Loucy (cell line): ENCODE data around the gene DPM1.
A peak's percentile ranks its signal among the peaks of the same experiment; 100 is the strongest.

Experiments
- H2AFZ ChIP-seq: fragments of 200-600 bp; sonication (generic); 2 replicates; pipeline ENCODE4 v1.6.0; 2016; ENCODE audit warnings: antibody characterized with exemption, mild to moderate bottlenecking, low read length, moderate library complexity
- H3F3A ChIP-seq: fragments of 200-600 bp; 2 replicates; pipeline ENCODE4 v1.6.0; 2016; ENCODE audit warnings: antibody characterized with exemption, low read depth, mild to moderate bottlenecking
- H3K27me3 ChIP-seq: fragments of 200-600 bp; sonication (generic); 2 replicates; pipeline ENCODE4 v1.6.1; 2014; ENCODE audit warnings: low read length, mild to moderate bottlenecking; ENCODE audit not compliant: insufficient read depth, poor library complexity, severe bottlenecking
- H3K36me3 ChIP-seq: fragments of 200-600 bp; sonication (generic); 2 replicates; pipeline ENCODE4 v1.6.1; 2016; ENCODE audit warnings: low read length; ENCODE audit not compliant: insufficient read depth
- H3K4me1 ChIP-seq: fragments of 200-600 bp; sonication (generic); 2 replicates; pipeline ENCODE4 v1.5.1; 2014; ENCODE audit warnings: low read length, mild to moderate bottlenecking; ENCODE audit not compliant: insufficient read depth, poor library complexity, severe bottlenecking
- H3K4me2 ChIP-seq: fragments of 200-600 bp; sonication (generic); 2 replicates; pipeline ENCODE4 v1.6.0; 2014; ENCODE audit warnings: antibody characterized with exemption, low read length, low read depth, mild to moderate bottlenecking; ENCODE audit not compliant: poor library complexity, severe bottlenecking
- H3K4me3 ChIP-seq: fragments of 200-600 bp; sonication (generic); 2 replicates; pipeline ENCODE4 v1.5.1; 2014; ENCODE audit warnings: low read length, mild to moderate bottlenecking, mixed read lengths; ENCODE audit not compliant: poor library complexity, severe bottlenecking
- H3K79me2 ChIP-seq: fragments of 200-600 bp; sonication (generic); 2 replicates; pipeline ENCODE4 v1.6.1; 2014; ENCODE audit warnings: low read length; ENCODE audit not compliant: insufficient read depth
- H3K9ac ChIP-seq: fragments of 200-600 bp; sonication (generic); 2 replicates; pipeline ENCODE4 v1.6.0; 2014; ENCODE audit warnings: mild to moderate bottlenecking, low read depth, low read length, moderate library complexity; ENCODE audit not compliant: poor library complexity, severe bottlenecking
- H3K9me2 ChIP-seq: fragments of 200-600 bp; sonication (generic); replicated peaks from 2 replicates; pipeline ENCODE4 v1.6.1; 2016; ENCODE audit warnings: low read depth, low read length, mixed read lengths
- H3K9me3 ChIP-seq: fragments of 200-600 bp; sonication (generic); 2 replicates; pipeline ENCODE4 v1.6.1; 2014; ENCODE audit warnings: mild to moderate bottlenecking, antibody characterized with exemption, low read length, low read depth; ENCODE audit not compliant: insufficient read depth
- H4K20me1 ChIP-seq: fragments of 200-600 bp; sonication (generic); 2 replicates; pipeline ENCODE4 v1.6.0; 2014; ENCODE audit warnings: antibody characterized with exemption, low read length, mild to moderate bottlenecking; ENCODE audit not compliant: insufficient read depth, poor library complexity, severe bottlenecking
- EZH2phosphoT487 ChIP-seq: fragments of 200-600 bp; IDR thresholded peaks from 2 replicates; pipeline ENCODE4 v1.6.1; 2018; ENCODE audit warnings: antibody characterized with exemption, mild to moderate bottlenecking, moderate library complexity, borderline replicate concordance
- TF ChIP-seq, protein P1 (sequence below): fragments of 200-600 bp; sonication (generic); conservative IDR thresholded peaks from 2 replicates; pipeline ENCODE4 v1.5.1; 2014; ENCODE audit warnings: mild to moderate bottlenecking, antibody characterized with exemption, low read length

DPM1 gene

DNA sequence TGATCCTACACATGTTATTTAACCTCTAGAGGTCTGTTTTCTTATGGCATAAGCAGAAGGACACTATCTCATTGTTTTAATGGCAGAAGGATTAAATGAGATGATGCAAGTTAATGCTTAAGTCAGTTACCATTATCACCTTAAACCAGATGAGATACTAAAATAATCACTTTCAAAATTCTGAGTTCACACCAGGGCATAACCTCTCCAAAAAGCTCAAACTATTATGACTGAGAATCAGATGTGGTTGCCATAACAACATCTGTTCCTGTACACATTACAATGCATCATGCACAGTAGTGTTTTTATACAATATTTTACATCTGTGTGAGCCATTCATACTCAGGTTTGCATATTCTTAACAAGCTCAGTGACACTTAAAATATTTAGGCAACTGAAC, 37.3 kb downstream of the DPM1 start:
- Histone ChIP-seq H3K36me3 (peaks cover 32% of the 10 kb centered on the region), H3K4me2 (peak overlapping the region; percentile 1), H2AFZ (no peak overlapping the region), H3K9me3 (no peaks in the 10 kb centered on the region), H3K79me2 (peaks cover 100% of the 10 kb centered on the region), H3F3A (no peaks in the 10 kb centered on the region), H3K4me3 (no peak overlapping the region), H3K4me1 (peaks cover 42% of the 10 kb centered on the region), H3K9me2 (no peaks in the 10 kb centered on the region), H4K20me1 (peaks cover 95% of the 10 kb centered on the region), H3K9ac (no peak overlapping the region), H3K27me3 (no peaks in the 10 kb centered on the region)
- TF ChIP-seq EZH2phosphoT487 = no peak
- TF ChIP-seq, protein P1, sequence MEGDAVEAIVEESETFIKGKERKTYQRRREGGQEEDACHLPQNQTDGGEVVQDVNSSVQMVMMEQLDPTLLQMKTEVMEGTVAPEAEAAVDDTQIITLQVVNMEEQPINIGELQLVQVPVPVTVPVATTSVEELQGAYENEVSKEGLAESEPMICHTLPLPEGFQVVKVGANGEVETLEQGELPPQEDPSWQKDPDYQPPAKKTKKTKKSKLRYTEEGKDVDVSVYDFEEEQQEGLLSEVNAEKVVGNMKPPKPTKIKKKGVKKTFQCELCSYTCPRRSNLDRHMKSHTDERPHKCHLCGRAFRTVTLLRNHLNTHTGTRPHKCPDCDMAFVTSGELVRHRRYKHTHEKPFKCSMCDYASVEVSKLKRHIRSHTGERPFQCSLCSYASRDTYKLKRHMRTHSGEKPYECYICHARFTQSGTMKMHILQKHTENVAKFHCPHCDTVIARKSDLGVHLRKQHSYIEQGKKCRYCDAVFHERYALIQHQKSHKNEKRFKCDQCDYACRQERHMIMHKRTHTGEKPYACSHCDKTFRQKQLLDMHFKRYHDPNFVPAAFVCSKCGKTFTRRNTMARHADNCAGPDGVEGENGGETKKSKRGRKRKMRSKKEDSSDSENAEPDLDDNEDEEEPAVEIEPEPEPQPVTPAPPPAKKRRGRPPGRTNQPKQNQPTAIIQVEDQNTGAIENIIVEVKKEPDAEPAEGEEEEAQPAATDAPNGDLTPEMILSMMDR = no peak

DNA sequence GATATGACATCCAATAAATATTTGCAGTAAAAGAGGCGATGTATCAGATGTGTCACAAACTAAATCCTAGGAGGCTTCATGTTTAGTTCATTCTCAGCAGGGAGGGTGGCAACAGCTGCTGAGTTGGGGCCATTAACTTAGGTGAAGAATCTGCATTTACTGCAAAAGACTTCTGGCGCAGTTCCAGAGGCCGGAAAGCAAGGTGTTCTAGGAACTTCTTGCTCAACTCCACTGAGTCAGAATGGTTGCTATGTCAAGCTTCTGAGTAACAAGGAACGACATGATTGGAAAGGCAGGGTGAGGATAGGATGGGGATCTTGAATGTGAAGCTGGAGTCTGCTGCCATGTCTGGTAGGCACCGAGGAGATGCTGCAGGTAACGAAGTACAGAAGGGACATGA, 38.8 kb downstream of the DPM1 start:
- Histone ChIP-seq H3K36me3 (peaks cover 39% of the 10 kb centered on the region), H4K20me1 (peaks cover 95% of the 10 kb centered on the region), H3K4me3 (no peak overlapping the region), H3F3A (0 out of 2 replicates have a peak, but pooled peaks cover 4% of the 10 kb centered on the region), H3K79me2 (peaks cover 100% of the 10 kb centered on the region), H2AFZ (no peak overlapping the region), H3K4me2 (no peak overlapping the region), H3K4me1 (peaks cover 40% of the 10 kb centered on the region), H3K9me2 (no peaks in the 10 kb centered on the region), H3K27me3 (no peaks in the 10 kb centered on the region), H3K9me3 (no peaks in the 10 kb centered on the region), H3K9ac (no peak overlapping the region)
- TF ChIP-seq, protein P1 = no peak
- no peak for TF ChIP-seq EZH2phosphoT487

DNA sequence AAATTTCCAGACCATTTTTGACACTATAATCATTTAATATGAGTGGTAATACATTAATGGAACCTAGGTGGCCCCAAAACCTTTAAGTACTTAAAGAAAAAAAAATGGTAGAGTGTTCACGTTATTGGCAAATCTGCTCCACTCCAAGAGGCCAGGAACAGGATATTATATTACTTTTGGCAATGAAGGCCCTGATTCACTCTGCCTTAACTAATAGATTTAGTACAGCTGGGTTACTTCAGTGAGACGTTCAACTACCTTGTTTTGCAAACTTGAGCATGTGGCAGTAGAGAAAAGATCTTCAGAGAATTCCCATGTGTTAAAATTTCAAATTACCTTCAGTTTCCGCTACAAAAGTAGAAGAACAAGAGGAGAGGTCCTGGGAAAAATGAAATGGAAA, 39.9 kb downstream of the DPM1 start:
- no peak for TF ChIP-seq EZH2phosphoT487
- TF ChIP-seq, protein P1 = no peak
- H4K20me1 ChIP-seq = peaks cover 95% of the 10 kb centered on the region
- H3F3A ChIP-seq = 0 out of 2 replicates have a peak, but pooled peaks cover 4% of the 10 kb centered on the region
- peaks cover 100% of the 10 kb centered on the region for H3K79me2 ChIP-seq
- peaks cover 38% of the 10 kb centered on the region for H3K4me1 ChIP-seq
- H3K9me2 ChIP-seq = no peaks in the 10 kb centered on the region
- peak overlapping the region; percentile 40 for H3K4me2 ChIP-seq
- no peaks in the 10 kb centered on the region for H3K27me3 ChIP-seq
- H3K4me3 ChIP-seq = no peak overlapping the region
- H3K9me3 ChIP-seq = no peaks in the 10 kb centered on the region
- H3K9ac ChIP-seq = no peak overlapping the region
- H3K36me3 ChIP-seq = peaks cover 40% of the 10 kb centered on the region
- H2AFZ ChIP-seq = no peak overlapping the region
